ENCODE measurements around the gene HNRNPF.

Gene HNRNPF

DNA sequence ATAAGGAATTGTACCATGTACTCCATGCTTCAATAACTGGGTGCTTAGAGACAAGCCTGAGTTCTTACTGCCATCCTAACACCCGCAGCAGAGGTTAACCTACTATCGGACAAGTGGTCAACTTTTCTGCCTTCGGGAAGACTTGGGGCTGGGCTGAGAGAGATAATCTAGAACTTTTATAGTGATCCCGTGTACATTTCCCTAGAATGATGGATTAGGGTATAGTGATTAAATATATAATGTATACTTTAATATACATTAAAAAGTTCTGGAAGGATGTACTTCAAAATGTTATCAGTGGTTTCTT lies 12.2 kb upstream of the HNRNPF start:
- no peak for DNase-seq (ENCODE audit: low spot score)

GRCh38 chr10:43420369-43421200 lies 11.6 kb upstream of the HNRNPF start:
- DNase-seq (ENCODE audit: low spot score): peak; percentile 71

DNA sequence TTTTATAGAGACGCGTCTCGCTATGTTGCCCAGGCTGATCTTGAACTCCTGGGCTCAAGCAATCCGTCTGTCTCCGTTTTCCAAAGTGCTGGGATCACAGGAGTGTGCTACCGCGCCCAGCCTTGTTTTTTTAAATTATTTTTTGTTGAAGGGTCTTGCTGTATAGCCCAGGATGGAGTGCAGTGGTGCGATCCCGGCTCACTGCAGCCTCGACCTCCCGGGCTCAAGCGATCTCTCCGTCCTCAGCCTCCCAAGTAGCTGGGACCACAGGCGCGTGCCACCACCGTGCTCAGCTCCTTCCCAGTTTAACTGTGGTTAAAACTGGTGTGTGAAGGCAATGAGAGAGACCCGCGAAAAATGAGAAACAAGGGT lies 11.0 kb upstream of the HNRNPF start:
- DNase-seq (ENCODE audit: low spot score): no peak

- peak; percentile 51 for DNase-seq (ENCODE audit: low spot score)
Measured at GRCh38 chr10:43417950-43418768, 9.2 kb upstream of the HNRNPF start.

DNA sequence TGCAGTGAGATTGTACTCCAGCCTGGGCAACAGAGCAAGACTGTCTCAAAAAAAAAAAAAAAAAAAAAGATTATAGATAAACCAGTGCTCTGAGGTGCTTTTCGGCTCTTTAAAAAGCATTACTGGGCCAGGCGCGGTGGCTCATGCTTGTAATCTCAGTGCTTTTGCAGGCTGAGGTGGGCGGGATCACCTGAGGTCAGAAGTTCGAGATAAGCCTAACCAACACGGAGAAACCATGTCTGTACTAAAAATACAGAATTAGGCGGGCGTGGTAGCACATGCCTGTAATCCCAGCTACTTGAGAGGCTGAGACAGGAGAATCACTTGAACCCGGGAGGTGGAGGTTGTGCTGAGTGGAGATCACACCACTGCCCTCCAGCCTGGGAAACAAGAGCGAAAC lies 6.6 kb upstream of the HNRNPF start:
- no peak for DNase-seq (ENCODE audit: low spot score)

DNA sequence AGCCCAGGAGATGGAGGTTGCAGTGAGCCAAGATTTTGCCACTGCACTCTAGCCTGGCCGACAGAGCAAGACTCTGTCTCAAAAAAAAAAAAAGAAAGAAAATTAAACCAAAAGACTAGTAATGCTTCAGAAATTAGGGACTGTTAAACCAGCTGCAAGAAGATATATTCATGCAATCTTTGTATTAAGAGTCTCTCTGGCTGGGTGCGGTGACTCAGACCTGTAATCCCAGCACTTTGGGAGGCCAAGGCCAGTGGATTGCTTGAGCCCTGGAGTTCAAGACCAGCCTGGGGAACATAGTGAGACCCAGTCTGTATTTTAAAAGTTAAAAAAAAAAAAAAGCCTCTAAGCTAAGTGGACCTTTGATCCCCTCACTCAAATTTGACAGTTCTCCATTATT lies 2.5 kb upstream of the HNRNPF start:
- no peak for DNase-seq (ENCODE audit: low spot score)

DNA sequence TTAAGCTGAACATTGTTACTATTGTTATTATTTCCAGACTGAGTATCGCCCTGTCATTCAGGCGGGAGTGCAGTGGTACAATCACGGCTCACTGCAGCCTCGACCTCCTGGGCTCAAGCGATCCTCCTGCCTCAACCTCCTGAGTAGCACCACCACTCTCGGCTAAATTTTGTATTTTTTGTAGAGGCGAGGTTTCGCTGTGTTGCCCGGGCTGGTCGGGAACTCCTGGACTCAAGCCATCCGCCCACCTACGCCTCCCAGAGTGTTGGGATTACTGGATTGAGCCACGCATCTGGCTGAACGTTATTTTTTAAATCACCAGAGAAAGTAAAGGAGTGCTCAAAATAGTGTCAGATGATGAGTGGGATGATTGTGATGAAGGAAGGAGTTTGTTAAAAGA lies 1.4 kb upstream of the HNRNPF start:
- DNase-seq (ENCODE audit: low spot score): no peak

- DNase-seq (ENCODE audit: low spot score): peak; percentile 76
Measured at GRCh38 chr10:43409385-43410109, 561 bp upstream of the HNRNPF start.

GRCh38 chr10:43408331-43408709 lies 666 bp downstream of the HNRNPF start:
- DNase-seq (ENCODE audit: low spot score): no peak

GRCh38 chr10:43407576-43408330 lies 1.2 kb downstream of the HNRNPF start:
- DNase-seq (ENCODE audit: low spot score): peak; percentile 79

- DNase-seq (ENCODE audit: low spot score): peak; percentile 48
Measured at GRCh38 chr10:43407148-43407575, 1.8 kb downstream of the HNRNPF start.

DNA sequence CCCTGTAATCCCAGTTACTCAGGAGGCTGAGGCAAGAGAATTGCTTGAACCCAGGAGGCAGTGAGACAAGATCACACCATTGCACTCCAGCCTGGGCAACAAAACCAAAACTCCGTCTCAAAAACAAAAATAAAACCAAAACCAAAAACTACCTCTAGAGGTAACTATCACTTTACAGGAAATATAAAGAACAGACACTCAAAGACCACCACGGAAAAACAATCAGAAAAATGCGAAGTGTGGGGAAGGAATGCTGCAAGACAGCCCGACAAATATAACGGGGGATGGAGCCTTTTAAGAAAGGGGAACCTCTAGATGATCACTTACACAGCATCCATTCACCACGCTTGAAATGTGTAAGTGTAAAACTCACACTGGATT lies 4.3 kb downstream of the HNRNPF start:
- DNase-seq (ENCODE audit: low spot score): peak; percentile 42

DNA sequence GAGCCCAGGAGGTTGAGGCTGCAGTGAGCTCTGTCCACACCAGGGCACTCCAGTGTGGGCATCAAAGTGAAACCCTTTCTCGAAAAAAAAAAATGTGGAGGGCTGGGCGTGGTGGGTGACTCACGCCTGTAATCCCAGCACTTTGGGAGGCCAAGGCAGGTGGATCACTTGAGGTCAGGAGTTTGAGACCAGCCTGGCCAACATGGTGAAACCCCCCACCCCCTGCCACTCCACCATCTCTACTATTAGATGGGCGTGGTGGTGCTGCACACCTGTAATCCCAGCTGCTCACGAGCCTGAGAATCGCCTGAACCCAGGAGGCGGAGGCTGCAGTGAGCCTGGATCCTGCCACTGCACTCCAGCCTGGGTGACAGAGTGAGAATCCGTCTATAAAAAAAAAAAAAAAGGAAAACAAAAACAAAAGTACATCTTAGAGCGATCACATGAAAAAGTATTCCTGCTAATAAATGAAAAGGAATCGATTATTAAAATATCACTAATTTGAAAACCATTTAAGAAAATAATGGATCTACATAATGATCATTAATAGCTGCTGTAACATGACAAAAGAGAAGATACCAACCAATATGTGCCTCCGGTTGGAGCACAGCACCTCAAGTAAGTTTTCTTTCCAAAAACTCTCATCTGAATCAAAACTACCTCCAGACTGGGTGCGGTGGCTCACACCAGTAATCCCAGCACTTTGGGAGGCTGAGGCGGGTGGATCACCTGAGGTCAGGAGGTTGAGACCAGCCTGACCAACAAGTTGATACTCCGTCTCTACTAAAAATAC lies 4.9 kb downstream of the HNRNPF start:
- DNase-seq (ENCODE audit: low spot score): no peak

DNA sequence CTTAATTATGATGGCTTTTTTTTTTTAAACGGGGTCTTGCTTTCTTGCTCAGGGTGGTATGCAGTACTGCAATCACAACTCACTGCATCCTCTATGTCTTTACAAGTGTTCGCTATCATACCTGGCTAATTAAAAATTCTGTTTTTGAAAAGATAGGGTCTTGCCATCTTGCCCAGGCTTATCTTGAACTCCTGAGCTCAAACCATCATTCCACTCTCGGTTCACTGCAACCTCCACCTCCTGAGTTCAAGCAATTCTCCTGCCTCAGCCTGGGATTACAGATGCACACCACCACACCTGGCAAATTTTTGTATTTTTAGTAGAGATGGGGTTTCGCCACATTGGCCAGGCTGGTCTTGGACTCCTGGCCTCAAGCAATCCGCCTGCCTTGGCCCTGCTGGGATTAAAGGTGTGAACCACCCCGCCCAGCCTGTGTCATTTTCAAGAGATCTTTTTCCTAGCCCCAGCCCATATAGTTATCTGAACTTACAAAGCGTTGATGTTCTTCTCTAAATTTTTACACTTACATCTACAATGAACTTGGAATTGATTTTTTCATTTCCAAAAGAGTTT lies 6.0 kb downstream of the HNRNPF start:
- no peak for DNase-seq (ENCODE audit: low spot score)

DNA sequence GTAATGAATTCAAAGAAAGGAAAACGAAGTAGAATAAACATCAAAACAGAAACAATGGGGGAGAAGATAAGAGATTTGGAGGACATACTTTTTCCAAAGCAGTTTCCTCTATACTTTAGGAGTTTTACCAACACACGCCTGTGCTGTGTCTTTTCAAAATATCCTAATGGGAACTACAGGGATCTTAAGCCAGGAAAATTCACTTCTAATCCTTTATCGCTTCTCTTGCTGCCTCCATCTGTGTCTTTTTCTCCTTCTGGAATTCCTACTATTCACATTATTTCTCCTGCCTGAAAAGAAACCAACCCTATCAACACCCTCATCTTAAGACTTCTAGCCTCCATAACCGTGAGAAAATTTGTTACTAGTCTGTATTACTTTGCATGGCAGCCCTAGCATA lies 6.8 kb downstream of the HNRNPF start:
- no peak for DNase-seq (ENCODE audit: low spot score)

DNA sequence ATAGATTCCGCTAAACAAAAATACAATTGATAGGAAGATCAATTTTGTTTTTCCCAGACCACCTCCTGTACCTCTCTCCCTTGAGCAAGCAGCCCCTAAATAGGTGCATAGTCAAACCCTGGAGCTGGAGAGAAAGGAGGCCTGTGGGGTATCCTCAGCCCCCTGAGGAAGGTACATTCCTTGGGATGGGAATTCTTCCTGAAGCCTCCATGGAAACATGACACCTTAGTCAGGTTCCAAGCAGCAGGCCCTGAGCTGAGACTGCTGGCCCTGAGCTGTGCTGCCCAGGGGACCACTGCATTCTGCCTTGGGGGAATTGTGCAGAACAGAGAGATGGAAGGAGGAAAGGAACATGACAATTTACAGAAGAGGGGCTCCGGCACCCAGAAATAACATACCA lies 7.4 kb downstream of the HNRNPF start:
- no peak for DNase-seq (ENCODE audit: low spot score)

GRCh38 chr10:43399320-43400310 lies 9.4 kb downstream of the HNRNPF start:
- DNase-seq (ENCODE audit: low spot score): peak; percentile 43

DNA sequence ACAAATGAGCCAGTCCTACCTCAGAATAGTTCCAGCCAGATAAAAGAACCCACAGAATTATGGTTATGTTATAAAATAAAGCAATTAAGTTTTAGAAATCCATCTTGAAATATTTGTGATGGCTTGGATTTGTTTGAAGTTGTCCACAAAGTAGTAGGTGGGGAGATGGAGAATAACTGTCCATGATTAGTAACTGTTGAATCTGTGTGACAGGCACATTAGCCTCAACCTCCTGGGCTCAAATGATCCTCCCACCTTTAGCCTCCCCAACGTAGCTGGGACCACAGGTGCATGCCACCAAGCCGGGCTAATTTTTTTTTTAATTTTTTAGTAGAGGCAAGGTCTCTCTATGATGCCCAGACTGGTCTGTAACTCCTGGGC lies 10.1 kb downstream of the HNRNPF start:
- no peak for DNase-seq (ENCODE audit: low spot score)

DNA sequence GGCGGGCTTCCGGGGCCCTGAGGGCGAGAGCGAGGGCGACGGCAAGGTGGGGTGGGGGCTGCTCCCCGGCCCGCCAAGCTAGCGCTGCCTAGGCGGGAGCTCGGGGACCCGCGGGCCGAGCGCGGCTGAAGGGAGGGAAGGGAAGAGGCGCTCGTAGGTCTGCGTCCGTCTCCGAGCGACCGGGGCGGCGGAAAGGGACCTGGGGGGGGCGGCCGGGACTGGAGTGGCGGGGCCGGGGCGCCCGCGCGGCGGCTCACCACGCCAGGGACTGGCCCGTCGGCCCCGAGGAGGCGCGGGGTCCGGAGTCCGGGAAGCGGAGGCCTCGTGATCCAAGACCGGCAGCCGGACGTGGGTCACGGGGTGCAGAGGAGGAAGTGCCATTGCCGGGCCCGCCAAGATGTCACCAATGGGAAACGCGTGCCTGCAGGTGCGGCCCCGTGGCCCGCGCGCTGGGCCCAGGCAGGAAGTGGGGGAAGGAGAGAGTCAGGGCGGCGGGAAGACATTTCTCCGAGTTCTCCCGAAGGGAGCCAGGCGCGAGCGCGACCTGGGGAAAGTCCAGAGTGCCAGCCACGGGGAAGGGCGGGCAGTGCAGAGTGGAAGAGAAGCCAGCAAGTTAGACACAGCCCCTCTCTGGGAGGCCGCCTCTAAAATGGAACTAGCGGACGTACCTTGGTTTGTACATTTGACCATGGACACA lies 11.9 kb downstream of the HNRNPF start:
- DNase-seq (ENCODE audit: low spot score): peak; percentile 63
